Measurements from ENCODE around the gene FAM236C.
"Not testable (repeated sequence)": the region's sequence is repeated elsewhere in the genome, so short reads cannot be mapped to it uniquely, and the experiment has no call there.

DNA sequence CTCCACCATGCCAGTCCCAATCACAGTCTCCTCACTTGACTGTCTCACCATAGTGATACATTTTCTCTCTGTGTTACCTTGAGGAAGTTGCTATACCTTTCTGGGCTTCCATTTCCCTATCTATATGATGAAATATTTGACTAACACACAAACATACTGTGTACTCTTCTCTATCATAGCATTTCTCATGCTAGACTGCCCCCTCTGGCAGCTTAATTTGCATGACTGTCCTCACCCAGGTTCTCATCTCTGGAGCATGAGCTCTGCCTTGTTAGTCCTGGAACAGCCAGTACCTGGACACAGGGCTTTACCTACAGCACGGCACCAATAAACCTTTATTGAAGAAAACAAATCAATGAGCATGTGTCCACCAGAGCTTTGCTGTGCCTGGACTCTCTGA lies 19.9 kb downstream of the FAM236C start:
- TF ChIP-seq, protein P1, sequence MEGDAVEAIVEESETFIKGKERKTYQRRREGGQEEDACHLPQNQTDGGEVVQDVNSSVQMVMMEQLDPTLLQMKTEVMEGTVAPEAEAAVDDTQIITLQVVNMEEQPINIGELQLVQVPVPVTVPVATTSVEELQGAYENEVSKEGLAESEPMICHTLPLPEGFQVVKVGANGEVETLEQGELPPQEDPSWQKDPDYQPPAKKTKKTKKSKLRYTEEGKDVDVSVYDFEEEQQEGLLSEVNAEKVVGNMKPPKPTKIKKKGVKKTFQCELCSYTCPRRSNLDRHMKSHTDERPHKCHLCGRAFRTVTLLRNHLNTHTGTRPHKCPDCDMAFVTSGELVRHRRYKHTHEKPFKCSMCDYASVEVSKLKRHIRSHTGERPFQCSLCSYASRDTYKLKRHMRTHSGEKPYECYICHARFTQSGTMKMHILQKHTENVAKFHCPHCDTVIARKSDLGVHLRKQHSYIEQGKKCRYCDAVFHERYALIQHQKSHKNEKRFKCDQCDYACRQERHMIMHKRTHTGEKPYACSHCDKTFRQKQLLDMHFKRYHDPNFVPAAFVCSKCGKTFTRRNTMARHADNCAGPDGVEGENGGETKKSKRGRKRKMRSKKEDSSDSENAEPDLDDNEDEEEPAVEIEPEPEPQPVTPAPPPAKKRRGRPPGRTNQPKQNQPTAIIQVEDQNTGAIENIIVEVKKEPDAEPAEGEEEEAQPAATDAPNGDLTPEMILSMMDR (IDR thresholded peaks at IDR 0.05) = not testable (repeated sequence)
- TF ChIP-seq POLR2A (IDR thresholded peaks at IDR 0.05) = not testable (repeated sequence)
